Hematopoietic multipotent progenitor cell (in vitro differentiated cells): Measurements from ENCODE around the gene LLGL2. TPM values are rescaled to one million over a fixed set of nuclear protein-coding genes. Genes with fewer than 3 reads are reported as not detected.
"Not testable (repeated sequence)": the region's sequence is repeated elsewhere in the genome, so short reads cannot be mapped to it uniquely, and the experiment has no call there.

Experiments
- DNase-seq, 3 donors: peaks; one replicate each; pipeline ENCODE4 v3.0.0-alpha.2; 2011 to 2015; ENCODE audit warnings: low read depth in 2 of 3, low spot score in 2 of 3
- total RNA-seq: library from RNA; depleted of rRNA; stranded (reverse); fragments of >200 nt; gene quantifications from one replicate; pipeline ENCODE4 v1.2.3, GENCODE V29; 2012

The LLGL2 gene
- total RNA-seq, result 42.5 TPM

DNA sequence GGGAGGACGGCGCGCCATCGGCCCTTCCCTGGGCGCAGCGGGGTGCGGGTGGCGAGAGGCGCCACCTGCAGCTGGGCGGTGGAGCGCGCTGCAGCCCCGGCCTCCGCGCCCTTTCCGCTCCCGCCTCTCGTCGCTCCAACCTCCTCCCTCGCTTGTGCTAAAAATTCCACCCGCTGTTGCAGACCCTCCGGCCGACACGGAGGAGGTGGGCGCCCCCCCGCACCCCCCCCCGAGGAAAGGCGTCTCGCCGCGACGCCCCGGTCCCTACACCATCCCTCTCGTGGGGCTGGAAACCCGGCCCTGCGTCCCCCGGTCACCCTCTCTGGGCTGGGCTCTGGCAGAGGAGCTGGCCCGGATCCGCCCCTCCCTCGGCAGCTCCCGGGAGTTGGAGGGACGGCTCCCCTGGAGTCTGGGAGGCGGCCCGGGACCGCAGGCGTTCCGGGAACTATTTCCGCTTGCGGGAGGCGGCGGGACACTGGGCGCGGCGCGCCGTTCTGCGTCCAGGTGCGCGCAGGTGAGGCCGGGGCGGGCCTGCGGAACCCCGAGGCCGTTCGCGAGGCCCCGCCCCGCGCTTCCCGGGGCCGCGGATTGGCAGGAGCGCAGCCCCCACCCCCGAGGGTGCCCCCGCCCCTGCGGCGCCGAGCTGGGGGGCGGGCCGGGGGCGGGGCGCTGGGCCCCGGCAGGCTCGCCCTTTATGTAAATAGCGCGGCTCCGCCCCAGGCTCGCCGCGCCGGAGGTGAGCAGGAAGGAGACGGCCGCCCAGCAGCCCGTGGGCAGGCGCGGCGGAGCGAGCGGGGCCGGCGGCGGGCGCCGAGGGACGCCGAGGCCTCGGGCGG, at the start of gene LLGL2:
TSS of gene LLGL2 (plus strand) at position 728 of the 836 bp plus-strand sequence. CDS start 17,730 bp downstream, outside the sequence.
- peak; percentile 83 to 89 (median 86) for DNase-seq

DNA sequence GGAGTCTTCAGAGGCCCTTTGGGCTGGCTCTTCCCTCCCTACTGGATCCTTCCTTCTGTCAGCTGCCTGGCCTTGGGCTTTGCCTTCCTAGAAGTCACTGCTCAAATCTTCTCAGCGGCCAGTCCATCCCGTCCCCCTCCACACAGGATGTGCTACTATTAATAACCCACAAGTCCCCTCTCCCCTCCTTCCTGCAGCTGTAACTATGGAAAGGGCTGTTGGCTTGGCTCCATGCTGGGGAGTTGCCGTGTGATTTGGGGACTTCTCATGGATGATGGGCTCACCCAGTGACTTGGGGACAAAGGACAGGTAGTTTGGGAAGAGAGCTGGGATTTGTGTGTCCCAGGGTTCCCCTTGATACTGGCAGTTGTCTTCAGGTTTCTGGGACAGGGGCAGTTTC, 49.6 kb upstream of the LLGL2 start:
- no peak for DNase-seq

DNA sequence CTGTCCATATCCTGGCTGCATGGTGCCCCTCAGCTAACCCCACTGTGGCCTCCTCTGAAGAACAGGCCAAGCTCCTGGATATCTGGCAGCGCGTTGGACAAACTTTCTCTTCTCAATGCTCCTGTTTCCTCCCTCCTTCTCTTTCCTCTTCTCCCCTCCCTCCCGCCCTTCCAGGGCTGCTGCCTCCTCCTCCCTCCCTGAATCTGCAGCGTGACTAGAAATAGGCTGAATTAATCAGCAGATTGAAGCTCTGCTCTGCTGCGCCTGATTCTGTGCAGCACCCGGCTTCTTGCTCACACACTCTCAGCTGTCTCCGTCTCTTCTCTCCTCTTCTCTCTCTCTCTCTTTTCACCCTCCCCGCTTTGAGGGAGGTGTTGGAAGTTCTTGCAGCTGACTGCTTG, 49.2 kb upstream of the LLGL2 start:
- DNase-seq, result no peak

DNA sequence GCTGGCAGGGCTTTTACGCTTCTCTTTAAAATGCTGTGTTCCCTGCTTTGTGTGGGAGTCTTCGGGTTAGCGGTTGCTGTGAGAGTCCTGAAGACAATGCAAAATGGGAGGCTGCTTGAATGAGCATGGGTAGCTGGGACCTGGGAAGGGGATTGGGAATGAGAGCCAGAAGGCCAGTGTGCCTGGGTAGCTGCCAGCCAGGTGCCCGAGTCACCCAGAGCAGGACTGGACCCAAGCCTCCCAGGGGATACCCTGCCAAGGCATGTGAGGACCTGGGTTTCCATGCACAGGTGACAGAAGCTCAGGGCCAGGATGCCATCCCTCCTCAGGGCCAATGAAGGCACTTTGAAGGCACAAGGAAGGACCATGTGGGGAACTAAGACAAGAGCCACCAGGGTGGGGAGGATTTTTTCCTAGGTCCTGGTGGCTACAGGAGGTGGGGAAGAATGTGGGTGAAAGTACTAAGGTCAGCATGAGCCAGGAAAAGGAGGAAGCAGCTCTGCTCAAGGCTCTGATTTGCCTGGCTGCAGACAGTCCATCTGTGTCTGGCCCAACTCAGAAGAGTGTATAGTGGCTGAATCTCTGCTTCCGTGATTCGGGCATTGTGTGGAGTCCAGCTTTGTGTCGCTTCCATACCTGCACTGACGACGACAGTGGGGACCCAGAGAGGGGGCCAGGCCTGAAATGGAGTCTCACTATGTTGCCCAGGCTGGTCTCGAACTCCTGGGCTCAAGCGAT, 48.6 kb upstream of the LLGL2 start:
- no peak for DNase-seq

DNA sequence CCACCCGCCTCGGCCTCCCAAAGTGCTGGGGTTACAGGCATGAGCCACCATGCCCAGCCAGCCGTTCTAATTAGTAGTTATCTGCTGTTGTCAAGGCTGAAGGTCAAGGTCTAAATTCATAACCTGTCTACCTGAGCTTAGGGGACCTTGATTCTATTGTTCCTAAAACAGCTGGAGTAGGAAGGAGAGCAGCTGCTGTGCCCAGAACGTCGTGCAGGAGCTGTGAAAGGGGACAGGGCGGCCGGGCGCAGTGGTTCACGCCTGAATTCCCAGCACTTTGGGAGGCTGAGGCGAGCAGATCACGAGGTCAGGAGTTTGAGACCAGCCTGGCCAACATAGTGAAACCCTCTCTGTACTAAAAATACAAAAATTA, 48.0 kb upstream of the LLGL2 start:
- not testable (repeated sequence) for DNase-seq

DNA sequence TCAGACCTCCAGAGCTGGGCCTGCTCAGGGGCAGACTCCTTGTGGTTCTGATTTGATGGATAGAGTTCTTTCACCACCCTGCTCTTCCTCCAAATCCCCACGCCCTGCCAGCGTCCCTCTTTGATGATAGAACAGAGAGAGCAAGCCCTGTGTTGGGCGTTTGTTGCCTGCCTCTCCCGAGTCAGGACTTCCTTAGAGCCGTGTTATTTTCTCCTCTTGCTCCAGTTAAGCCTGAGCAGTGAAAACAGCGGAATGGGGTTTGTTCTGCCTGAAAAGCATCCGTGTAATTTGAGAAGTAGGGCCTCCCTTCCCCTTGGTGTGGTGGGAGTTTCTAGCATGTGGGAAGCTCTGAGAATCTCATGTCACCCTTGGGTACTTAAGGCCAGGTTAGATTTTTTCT, 47.0 kb upstream of the LLGL2 start:
- DNase-seq, result no peak

DNA sequence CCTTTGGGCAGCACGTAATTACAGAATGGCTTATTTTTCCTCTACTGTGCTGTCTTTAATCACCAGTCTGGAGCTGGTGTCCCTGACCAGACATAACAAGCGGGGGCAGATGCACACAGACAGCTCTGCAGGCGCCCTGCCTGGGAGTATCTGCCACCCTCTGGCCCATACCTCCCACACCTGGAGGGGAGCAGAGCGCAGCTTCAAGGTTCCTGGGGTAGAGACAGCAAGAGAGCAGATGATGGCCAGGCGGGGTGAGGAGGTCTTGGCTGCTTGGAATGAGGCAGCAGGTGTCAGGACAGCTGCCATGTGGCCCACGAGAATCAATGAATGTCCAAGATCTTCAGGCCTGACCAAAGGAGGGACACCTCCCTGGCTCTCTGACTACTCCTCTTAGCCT, 45.2 kb upstream of the LLGL2 start:
- no peak for DNase-seq

GRCh38 chr17:75481194-75482068, 44.1 kb upstream of the LLGL2 start:
- DNase-seq, result no peak

- DNase-seq, result no peak
These were observed 43.2 kb upstream of the LLGL2 start for GRCh38 chr17:75482098-75482942.

DNA sequence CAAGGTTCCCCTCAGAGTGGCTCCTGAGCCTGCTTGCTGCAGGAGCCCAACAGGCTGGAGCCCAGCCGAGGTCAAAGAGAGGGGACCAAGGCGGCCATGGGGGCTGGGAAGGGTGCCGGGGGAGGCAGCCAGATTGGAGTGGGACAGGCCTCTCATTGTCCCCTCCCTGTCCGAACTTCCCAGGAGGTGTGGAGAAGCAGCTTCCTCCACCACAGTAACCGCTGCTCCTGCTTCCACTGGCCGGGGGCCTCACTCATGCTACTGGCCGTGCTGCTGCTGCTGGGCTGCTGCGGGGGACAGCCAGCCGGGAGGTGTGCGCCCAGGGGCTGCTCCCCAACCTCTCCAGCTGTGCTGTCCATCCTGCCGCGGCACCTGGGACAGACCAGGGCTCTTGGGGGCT, 39.8 kb upstream of the LLGL2 start:
- DNase-seq, result no peak

GRCh38 chr17:75486151-75486550, 39.3 kb upstream of the LLGL2 start:
- no peak for DNase-seq

DNA sequence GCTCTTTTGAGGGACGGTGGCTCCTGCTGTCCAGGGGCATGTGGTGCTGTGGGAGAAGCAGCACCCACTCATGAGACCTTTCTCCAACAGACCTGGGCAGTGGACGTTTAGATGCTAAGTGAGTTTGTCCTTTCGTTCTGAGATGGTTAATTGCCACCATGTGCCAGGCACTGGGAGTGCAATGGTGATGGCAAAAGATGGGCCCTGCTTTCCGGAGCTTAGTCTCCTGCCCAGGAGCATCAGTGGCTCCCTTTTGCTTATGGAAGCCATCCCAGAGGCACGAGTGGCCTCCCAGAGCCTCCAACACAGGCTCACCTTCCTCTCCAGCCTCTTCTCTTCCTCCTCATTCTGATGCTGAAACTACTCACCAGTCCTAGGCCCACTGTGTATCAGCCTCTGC, 38.5 kb upstream of the LLGL2 start:
- peak in 1 of 3 donors; percentile 6 for DNase-seq

DNA sequence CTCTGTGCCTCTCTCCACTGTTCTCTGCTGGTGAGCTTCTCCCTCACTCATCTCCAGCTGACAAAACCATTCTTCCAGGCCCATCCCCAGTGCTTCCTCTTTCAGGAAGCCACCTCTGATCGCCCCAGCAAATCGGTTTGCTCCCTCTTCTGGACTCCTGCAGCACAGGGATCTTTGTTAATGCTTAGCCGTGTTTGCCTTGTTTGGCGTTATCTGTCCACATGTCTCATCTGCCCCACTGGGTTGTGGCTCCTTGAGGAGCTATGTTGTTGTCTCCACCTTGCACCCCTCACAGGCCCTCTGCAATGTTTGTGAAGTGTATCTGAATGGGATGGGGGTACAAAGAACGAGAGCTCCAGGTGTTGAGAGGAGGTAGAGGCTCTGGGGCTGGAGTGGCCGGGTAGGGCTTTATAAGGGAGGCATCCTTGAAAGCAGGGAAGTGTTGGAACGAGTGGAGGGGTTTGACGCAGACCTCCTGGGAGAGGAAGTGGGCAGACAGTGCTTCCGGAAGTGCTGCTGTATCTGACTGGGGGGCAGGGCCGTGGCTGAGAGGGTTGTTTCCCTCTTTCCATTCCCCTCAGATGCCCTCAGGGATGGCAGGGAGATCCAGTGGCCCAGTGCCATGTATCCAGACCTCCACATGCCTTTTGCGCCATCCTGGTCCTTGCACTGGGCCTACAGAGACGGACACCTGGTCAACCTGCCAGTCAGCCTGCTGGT, 38.0 kb upstream of the LLGL2 start:
- DNase-seq, result peak in 2 of 3 donors; percentile 49 to 56

DNA sequence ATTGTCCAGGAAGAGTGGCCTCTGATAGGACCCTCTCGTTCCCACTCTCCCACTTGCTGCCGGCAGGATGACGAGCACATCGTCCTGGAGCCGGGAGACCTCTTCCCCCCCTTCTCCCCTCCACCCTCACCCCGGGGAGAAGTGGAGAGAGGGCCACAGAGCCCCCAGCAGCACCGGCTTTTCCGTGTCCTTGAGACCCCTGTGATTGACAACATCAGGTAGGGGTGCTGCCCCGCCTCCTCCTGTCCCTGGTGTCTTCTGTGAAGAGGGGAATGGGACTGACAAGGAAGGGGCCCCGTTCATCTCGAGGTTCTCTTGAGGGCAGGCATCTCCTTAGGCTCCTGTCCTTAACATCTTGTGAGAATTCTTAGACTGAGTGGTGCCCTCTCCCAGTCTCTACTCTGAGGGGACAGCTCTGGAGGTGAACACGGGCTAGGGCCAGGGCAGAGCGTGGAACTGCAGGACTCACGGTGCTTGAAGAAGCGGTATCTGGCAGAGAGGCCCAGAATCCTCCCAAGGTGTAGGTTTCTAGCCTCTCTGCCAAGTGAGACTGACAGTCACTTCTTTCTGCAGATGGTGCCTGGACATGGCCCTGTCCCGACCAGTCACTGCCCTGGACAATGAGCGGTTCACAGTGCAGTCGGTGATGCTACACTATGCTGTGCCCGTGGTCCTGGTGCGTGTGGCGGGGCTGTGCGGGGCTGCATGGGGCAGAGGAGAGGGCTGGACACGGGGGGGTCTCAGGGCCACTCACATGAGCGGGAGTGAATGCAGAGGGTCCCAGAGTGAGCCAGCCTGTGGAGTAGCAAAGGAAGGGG, 36.6 kb upstream of the LLGL2 start:
- DNase-seq, result no peak

GRCh38 chr17:75489511-75489955, 36.0 kb upstream of the LLGL2 start:
- DNase-seq, result no peak

DNA sequence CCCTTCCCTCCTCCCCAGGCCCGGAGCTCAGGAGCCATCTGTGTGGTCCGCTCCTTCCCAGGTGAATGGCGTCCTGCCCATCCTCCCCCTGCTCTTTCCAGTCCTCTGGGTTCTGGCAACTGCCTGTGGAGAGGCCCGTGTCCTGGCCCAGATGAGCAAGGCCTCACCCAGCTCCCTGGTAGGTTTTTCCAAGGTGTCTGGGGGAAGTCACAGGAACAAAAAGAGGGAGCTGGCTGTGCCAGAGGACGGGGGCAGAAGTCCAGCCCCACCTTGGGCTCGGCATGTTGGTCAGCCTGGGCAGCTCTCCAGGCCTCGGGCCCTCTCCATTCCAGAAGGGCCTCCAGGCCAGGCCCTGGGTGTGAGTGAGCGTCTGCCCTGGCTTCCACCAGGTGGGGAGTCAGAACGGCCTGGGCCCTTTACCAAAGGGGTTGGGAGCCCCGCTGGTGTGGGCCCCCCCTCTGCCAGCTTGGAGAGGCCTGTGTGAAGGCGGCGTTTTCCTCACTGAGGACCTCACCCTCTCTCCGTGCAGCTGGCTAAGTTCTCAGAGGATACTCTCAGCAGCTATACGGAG, 35.2 kb upstream of the LLGL2 start:
- no peak for DNase-seq

- DNase-seq, result no peak
These were observed 34.4 kb upstream of the LLGL2 start for GRCh38 chr17:75490953-75491649.

DNA sequence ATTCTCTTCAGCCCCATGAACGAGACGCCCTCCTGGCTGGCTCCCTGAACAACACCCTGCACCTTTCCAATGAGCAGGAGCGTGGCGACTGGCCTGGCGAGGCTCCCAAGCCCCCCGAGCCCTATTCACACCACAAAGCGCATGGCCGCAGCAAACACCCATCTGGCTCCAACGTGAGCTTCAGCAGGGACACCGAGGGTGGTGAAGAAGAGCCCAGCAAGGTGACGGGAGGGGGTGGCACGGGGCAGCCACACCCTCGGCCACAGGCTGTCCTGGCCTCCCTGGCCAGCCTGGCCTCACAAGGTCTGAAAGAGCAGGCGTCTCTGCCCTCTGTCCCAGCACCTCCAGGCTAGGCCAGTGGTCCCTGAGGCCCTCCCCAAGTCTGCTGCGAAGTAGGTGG, 33.8 kb upstream of the LLGL2 start:
- no peak for DNase-seq
